ENCODE measurements around the gene PRSS57.
A peak's percentile ranks its signal among the peaks of the same experiment; 100 is the strongest.

- TF ChIP-seq YY1 (IDR thresholded peaks at IDR 0.05; ENCODE audit: low read depth, low read length) (no peak), EP300 (IDR thresholded peaks at IDR 0.05; ENCODE audit: borderline replicate concordance in 1 of 2, low read depth in 2 of 2, low read length in 2 of 2) (no peak), CTCF (IDR thresholded peaks at IDR 0.05; ENCODE audit: control extremely low read depth in 1 of 3, insufficient read depth in 1 of 3, low read depth in 1 of 3, low read length in 3 of 3) (peak; percentile 37 to 54 (median 54)), POLR2A (IDR thresholded peaks at IDR 0.05; ENCODE audit: control extremely low read depth in 1 of 2, low read depth in 2 of 2, low read length in 2 of 2) (peak in 1 of 2 experiments; percentile 57; a peak in 1 of 3 replicates)
Measured at GRCh38 chr19:680287-681028, 14.8 kb downstream of the PRSS57 start.

Data from H1 (cell line).